ENCODE results near the gene RPN2.
A peak's percentile ranks its signal among the peaks of the same experiment; 100 is the strongest.

Gene RPN2

GRCh38 chr20:37271421-37271768, 92.3 kb downstream of the RPN2 start:
- Mint-ChIP-seq H3K27me3 (no peaks in the 10 kb centered on the region), H3K36me3 (ENCODE audit: insufficient read depth) (peaks cover 4% of the 10 kb centered on the region), H3K4me1 (peaks cover 5% of the 10 kb centered on the region), H3K4me3 (no peak overlapping the region), H3K9me3 (no peaks in the 10 kb centered on the region), H3K27ac (ENCODE audit: low read depth) (no peak overlapping the region)
- DNase-seq (ENCODE audit: low spot score in 2 of 2) = no peak
- no peak for ATAC-seq (replicated peaks; ENCODE audit: extremely low read depth, poor library complexity, severe bottlenecking)

- peaks cover 4% of the 10 kb centered on the region for H3K36me3 Mint-ChIP-seq (ENCODE audit: insufficient read depth)
- no peak overlapping the region for H3K4me3 Mint-ChIP-seq
- H3K4me1 Mint-ChIP-seq = peaks cover 15% of the 10 kb centered on the region
- no peaks in the 10 kb centered on the region for H3K9me3 Mint-ChIP-seq
- no peak for ATAC-seq (replicated peaks; ENCODE audit: extremely low read depth, poor library complexity, severe bottlenecking)
- H3K27me3 Mint-ChIP-seq = no peaks in the 10 kb centered on the region
- no peak overlapping the region for H3K27ac Mint-ChIP-seq (ENCODE audit: low read depth)
- DNase-seq (ENCODE audit: low spot score in 2 of 2) = no peak
Observed at GRCh38 chr20:37273988-37274387, 94.9 kb downstream of the RPN2 start.

GRCh38 chr20:37274851-37275524, 95.9 kb downstream of the RPN2 start:
- Mint-ChIP-seq H3K27me3 (no peaks in the 10 kb centered on the region), H3K9me3 (no peaks in the 10 kb centered on the region), H3K4me3 (no peak overlapping the region), H3K36me3 (ENCODE audit: insufficient read depth) (peaks cover 4% of the 10 kb centered on the region), H3K4me1 (peaks cover 15% of the 10 kb centered on the region), H3K27ac (ENCODE audit: low read depth) (no peak overlapping the region)
- ATAC-seq (replicated peaks; ENCODE audit: extremely low read depth, poor library complexity, severe bottlenecking) = no peak
- DNase-seq (ENCODE audit: low spot score in 2 of 2) = no peak

GRCh38 chr20:37276494-37277252, 97.5 kb downstream of the RPN2 start:
- Mint-ChIP-seq H3K36me3 (ENCODE audit: insufficient read depth) (peaks cover 4% of the 10 kb centered on the region), H3K4me1 (peaks cover 15% of the 10 kb centered on the region), H3K4me3 (no peak overlapping the region), H3K27me3 (no peaks in the 10 kb centered on the region), H3K9me3 (no peaks in the 10 kb centered on the region), H3K27ac (ENCODE audit: low read depth) (no peak overlapping the region)
- peak; percentile 40 for ATAC-seq (replicated peaks; ENCODE audit: extremely low read depth, poor library complexity, severe bottlenecking)
- no peak for DNase-seq (ENCODE audit: low spot score in 2 of 2)

GRCh38 chr20:37277253-37277593, 98.1 kb downstream of the RPN2 start:
- Mint-ChIP-seq H3K36me3 (ENCODE audit: insufficient read depth) (peaks cover 4% of the 10 kb centered on the region), H3K4me1 (peaks cover 15% of the 10 kb centered on the region), H3K9me3 (no peaks in the 10 kb centered on the region), H3K27me3 (no peaks in the 10 kb centered on the region), H3K27ac (ENCODE audit: low read depth) (no peak overlapping the region), H3K4me3 (no peak overlapping the region)
- ATAC-seq (replicated peaks; ENCODE audit: extremely low read depth, poor library complexity, severe bottlenecking) (no peak), DNase-seq (ENCODE audit: low spot score in 2 of 2) (no peak)

- ATAC-seq (replicated peaks; ENCODE audit: extremely low read depth, poor library complexity, severe bottlenecking) = no peak
- no peak overlapping the region for H3K27ac Mint-ChIP-seq (ENCODE audit: low read depth)
Observed at GRCh38 chr20:37278966-37279590, 99.9 kb downstream of the RPN2 start.

GRCh38 chr20:37279820-37280219, 100.7 kb downstream of the RPN2 start:
- H3K4me3 Mint-ChIP-seq = no peak overlapping the region
- DNase-seq (ENCODE audit: low spot score in 2 of 2) (no peak), ATAC-seq (replicated peaks; ENCODE audit: extremely low read depth, poor library complexity, severe bottlenecking) (no peak)
- no peak overlapping the region for H3K27ac Mint-ChIP-seq (ENCODE audit: low read depth)
- H3K4me1 Mint-ChIP-seq = peaks cover 10% of the 10 kb centered on the region
- H3K9me3 Mint-ChIP-seq = no peaks in the 10 kb centered on the region
- peaks cover 4% of the 10 kb centered on the region for H3K36me3 Mint-ChIP-seq (ENCODE audit: insufficient read depth)
- peaks cover 5% of the 10 kb centered on the region for H3K27me3 Mint-ChIP-seq

More at GRCh38 chr20:37278966-37279590, 99.9 kb downstream of the RPN2 start:
- H3K9me3 Mint-ChIP-seq = no peaks in the 10 kb centered on the region
- H3K27me3 Mint-ChIP-seq = no peaks in the 10 kb centered on the region
- H3K4me1 Mint-ChIP-seq = peaks cover 10% of the 10 kb centered on the region
- peaks cover 4% of the 10 kb centered on the region for H3K36me3 Mint-ChIP-seq (ENCODE audit: insufficient read depth)
- no peak overlapping the region for H3K4me3 Mint-ChIP-seq
- DNase-seq (ENCODE audit: low spot score in 2 of 2) = no peak

GRCh38 chr20:37280403-37280802, 101.3 kb downstream of the RPN2 start:
- Mint-ChIP-seq H3K4me3 (no peak overlapping the region), H3K36me3 (ENCODE audit: insufficient read depth) (peaks cover 2% of the 10 kb centered on the region), H3K27ac (ENCODE audit: low read depth) (no peak overlapping the region), H3K27me3 (peaks cover 10% of the 10 kb centered on the region), H3K4me1 (peaks cover 10% of the 10 kb centered on the region), H3K9me3 (no peaks in the 10 kb centered on the region)
- DNase-seq (ENCODE audit: low spot score in 2 of 2) (no peak), ATAC-seq (replicated peaks; ENCODE audit: extremely low read depth, poor library complexity, severe bottlenecking) (no peak)

- no peaks in the 10 kb centered on the region for H3K4me1 Mint-ChIP-seq
- DNase-seq (ENCODE audit: low spot score in 2 of 2) = no peak
- H3K36me3 Mint-ChIP-seq (ENCODE audit: insufficient read depth) = peaks cover 2% of the 10 kb centered on the region
- no peak overlapping the region for H3K4me3 Mint-ChIP-seq
- peaks cover 10% of the 10 kb centered on the region for H3K27me3 Mint-ChIP-seq
- no peak for ATAC-seq (replicated peaks; ENCODE audit: extremely low read depth, poor library complexity, severe bottlenecking)
- no peak overlapping the region for H3K27ac Mint-ChIP-seq (ENCODE audit: low read depth)
- H3K9me3 Mint-ChIP-seq = no peaks in the 10 kb centered on the region
Observed at GRCh38 chr20:37282556-37282955, 103.4 kb downstream of the RPN2 start.

GRCh38 chr20:37283530-37284195, 104.5 kb downstream of the RPN2 start:
- DNase-seq (ENCODE audit: low spot score in 2 of 2) (no peak), ATAC-seq (replicated peaks; ENCODE audit: extremely low read depth, poor library complexity, severe bottlenecking) (no peak)
- no peak overlapping the region for H3K4me3 Mint-ChIP-seq
- H3K9me3 Mint-ChIP-seq = no peaks in the 10 kb centered on the region
- peaks cover 10% of the 10 kb centered on the region for H3K27me3 Mint-ChIP-seq
- H3K36me3 Mint-ChIP-seq (ENCODE audit: insufficient read depth) = peaks cover 4% of the 10 kb centered on the region
- no peak overlapping the region for H3K27ac Mint-ChIP-seq (ENCODE audit: low read depth)
- no peaks in the 10 kb centered on the region for H3K4me1 Mint-ChIP-seq

- Mint-ChIP-seq H3K27ac (ENCODE audit: low read depth) (no peak overlapping the region), H3K4me3 (no peak overlapping the region), H3K4me1 (no peaks in the 10 kb centered on the region), H3K9me3 (no peaks in the 10 kb centered on the region), H3K27me3 (peaks cover 10% of the 10 kb centered on the region), H3K36me3 (ENCODE audit: insufficient read depth) (peaks cover 7% of the 10 kb centered on the region)
- no peak for DNase-seq (ENCODE audit: low spot score in 2 of 2)
- no peak for ATAC-seq (replicated peaks; ENCODE audit: extremely low read depth, poor library complexity, severe bottlenecking)
Observed at GRCh38 chr20:37284691-37285161, 105.6 kb downstream of the RPN2 start.

GRCh38 chr20:37285664-37286374, 106.7 kb downstream of the RPN2 start:
- H3K27me3 Mint-ChIP-seq = peaks cover 10% of the 10 kb centered on the region
- H3K36me3 Mint-ChIP-seq (ENCODE audit: insufficient read depth) = peaks cover 7% of the 10 kb centered on the region
- no peaks in the 10 kb centered on the region for H3K9me3 Mint-ChIP-seq
- H3K4me1 Mint-ChIP-seq = no peaks in the 10 kb centered on the region
- no peak for DNase-seq (ENCODE audit: low spot score in 2 of 2)
- ATAC-seq (replicated peaks; ENCODE audit: extremely low read depth, poor library complexity, severe bottlenecking) = no peak
- H3K27ac Mint-ChIP-seq (ENCODE audit: low read depth) = no peak overlapping the region
- no peak overlapping the region for H3K4me3 Mint-ChIP-seq
